ENCODE results near the gene GSTT2B. TPM values are rescaled to one million over a fixed set of nuclear protein-coding genes. Genes with fewer than 3 reads are reported as not detected.

The GSTT2B gene
- total and polyA plus RNA-seq, 10 of the 15 experiments (the other 5 are each of a cell fraction or from before 2014, with no cell fraction given) = 0.15 to 0.29 (median 0.21) TPM; not detected in 7

DNA sequence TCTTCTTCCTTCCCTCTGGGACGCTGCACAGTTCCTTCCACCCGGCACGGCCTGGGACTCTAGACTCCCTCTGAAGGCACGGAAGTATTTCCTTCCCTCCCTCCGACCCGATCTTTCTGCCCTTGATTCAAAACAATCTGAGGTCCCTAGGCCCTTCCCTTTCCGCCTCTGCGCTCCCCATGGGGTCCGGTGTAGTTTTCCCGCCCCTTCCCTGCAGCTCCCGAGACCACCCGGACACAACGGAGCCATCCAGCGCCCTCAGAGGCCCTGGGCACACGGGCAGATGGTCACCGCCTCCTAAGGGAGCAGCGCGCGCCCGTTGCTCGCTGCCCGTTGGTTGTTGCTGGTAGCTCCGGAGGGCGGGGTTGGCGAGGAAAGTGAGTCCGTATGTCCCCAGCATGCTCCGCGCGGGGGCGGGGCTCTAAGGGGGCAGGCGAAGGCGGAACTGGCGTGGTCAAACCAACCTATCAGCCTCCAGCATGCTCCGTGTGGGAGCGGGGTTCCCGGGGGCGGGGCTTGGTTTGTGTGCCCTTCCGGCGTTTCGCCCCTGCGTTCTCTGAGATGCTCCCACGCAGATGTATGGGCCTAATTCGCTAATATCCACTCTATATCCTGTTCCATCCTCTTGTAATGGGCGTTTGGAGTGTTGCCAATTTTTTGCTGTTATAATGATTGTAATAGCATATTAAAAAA lies 47.2 kb downstream of the GSTT2B start (continued):
- TF ChIP-seq, protein P1, sequence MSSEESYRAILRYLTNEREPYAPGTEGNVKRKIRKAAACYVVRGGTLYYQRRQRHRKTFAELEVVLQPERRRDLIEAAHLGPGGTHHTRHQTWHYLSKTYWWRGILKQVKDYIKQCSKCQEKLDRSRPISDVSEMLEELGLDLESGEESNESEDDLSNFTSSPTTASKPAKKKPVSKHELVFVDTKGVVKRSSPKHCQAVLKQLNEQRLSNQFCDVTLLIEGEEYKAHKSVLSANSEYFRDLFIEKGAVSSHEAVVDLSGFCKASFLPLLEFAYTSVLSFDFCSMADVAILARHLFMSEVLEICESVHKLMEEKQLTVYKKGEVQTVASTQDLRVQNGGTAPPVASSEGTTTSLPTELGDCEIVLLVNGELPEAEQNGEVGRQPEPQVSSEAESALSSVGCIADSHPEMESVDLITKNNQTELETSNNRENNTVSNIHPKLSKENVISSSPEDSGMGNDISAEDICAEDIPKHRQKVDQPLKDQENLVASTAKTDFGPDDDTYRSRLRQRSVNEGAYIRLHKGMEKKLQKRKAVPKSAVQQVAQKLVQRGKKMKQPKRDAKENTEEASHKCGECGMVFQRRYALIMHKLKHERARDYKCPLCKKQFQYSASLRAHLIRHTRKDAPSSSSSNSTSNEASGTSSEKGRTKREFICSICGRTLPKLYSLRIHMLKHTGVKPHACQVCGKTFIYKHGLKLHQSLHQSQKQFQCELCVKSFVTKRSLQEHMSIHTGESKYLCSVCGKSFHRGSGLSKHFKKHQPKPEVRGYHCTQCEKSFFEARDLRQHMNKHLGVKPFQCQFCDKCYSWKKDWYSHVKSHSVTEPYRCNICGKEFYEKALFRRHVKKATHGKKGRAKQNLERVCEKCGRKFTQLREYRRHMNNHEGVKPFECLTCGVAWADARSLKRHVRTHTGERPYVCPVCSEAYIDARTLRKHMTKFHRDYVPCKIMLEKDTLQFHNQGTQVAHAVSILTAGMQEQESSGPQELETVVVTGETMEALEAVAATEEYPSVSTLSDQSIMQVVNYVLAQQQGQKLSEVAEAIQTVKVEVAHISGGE (CRISPR knock-in tag; IDR thresholded peaks at IDR 0.05) = peak; percentile 23; the same call in 1 of the 2 replicates
- TF ChIP-seq CREM (IDR thresholded peaks at IDR 0.05; ENCODE audit: low read depth) (peak; percentile 55; the same call in 1 of the 2 replicates), SMAD5 (IDR thresholded peaks at IDR 0.05; ENCODE audit: low read depth) (peak; percentile 91), NRF1 (conservative IDR thresholded peaks at IDR 0.05; ENCODE audit: low read depth, low read length) (no peak), CREB1 (IDR thresholded peaks at IDR 0.05; ENCODE audit: low read depth) (peak; percentile 48; the same call in 1 of the 2 replicates), TCF7 (IDR thresholded peaks at IDR 0.05; ENCODE audit: borderline replicate concordance) (no peak), NFYB (IDR thresholded peaks at IDR 0.05; ENCODE audit: insufficient read depth, low read depth, low read length) (no peak; the same call in 1 of the 2 replicates), POLR2AphosphoS5 (IDR thresholded peaks at IDR 0.05; ENCODE audit: low read length) (peak; percentile 96), SUPT20H (IDR thresholded peaks at IDR 0.05; ENCODE audit: borderline replicate concordance, control insufficient read depth, low read depth, low read length) (no peak), BMI1 (IDR thresholded peaks at IDR 0.05; ENCODE audit: borderline replicate concordance) (0 out of 2 replicates have a peak, but pooled peaks have one; percentile 9), FOS (IDR thresholded peaks at IDR 0.05; ENCODE audit: borderline replicate concordance, extremely low read depth, insufficient read length) (no peak), SUZ12 (IDR thresholded peaks at IDR 0.05; ENCODE audit: unreplicated experiment) (no peak), IKZF2 (IDR thresholded peaks at IDR 0.05) (peak in 1 of 2 experiments; percentile 63; a peak in 3 of 4 replicates), IKZF1 (conservative IDR thresholded peaks at IDR 0.05) (peak; percentile 71), SPI1 (IDR thresholded peaks at IDR 0.05; ENCODE audit: borderline replicate concordance, insufficient read depth, low read depth, low read length) (peak; percentile 52; the same call in 1 of the 2 replicates), ZNF217 (IDR thresholded peaks at IDR 0.05) (no peak), ATF7 (IDR thresholded peaks at IDR 0.05; ENCODE audit: low read depth) (0 out of 2 replicates have a peak, but pooled peaks have one; percentile 7), DPF2 (IDR thresholded peaks at IDR 0.05) (no peak)
- TF ChIP-seq, protein P2, sequence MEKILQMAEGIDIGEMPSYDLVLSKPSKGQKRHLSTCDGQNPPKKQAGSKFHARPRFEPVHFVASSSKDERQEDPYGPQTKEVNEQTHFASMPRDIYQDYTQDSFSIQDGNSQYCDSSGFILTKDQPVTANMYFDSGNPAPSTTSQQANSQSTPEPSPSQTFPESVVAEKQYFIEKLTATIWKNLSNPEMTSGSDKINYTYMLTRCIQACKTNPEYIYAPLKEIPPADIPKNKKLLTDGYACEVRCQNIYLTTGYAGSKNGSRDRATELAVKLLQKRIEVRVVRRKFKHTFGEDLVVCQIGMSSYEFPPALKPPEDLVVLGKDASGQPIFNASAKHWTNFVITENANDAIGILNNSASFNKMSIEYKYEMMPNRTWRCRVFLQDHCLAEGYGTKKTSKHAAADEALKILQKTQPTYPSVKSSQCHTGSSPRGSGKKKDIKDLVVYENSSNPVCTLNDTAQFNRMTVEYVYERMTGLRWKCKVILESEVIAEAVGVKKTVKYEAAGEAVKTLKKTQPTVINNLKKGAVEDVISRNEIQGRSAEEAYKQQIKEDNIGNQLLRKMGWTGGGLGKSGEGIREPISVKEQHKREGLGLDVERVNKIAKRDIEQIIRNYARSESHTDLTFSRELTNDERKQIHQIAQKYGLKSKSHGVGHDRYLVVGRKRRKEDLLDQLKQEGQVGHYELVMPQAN (conservative IDR thresholded peaks at IDR 0.05) = peak; percentile 58; the same call in 1 of the 2 replicates
- TF ChIP-seq, protein P3, sequence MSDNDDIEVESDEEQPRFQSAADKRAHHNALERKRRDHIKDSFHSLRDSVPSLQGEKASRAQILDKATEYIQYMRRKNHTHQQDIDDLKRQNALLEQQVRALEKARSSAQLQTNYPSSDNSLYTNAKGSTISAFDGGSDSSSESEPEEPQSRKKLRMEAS (IDR thresholded peaks at IDR 0.05; ENCODE audit: low read depth, low read length) = peak; percentile 77
- TF ChIP-seq, protein P4, sequence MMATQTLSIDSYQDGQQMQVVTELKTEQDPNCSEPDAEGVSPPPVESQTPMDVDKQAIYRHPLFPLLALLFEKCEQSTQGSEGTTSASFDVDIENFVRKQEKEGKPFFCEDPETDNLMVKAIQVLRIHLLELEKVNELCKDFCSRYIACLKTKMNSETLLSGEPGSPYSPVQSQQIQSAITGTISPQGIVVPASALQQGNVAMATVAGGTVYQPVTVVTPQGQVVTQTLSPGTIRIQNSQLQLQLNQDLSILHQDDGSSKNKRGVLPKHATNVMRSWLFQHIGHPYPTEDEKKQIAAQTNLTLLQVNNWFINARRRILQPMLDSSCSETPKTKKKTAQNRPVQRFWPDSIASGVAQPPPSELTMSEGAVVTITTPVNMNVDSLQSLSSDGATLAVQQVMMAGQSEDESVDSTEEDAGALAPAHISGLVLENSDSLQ (IDR thresholded peaks at IDR 0.05) = 0 out of 2 replicates have a peak, but pooled peaks have one; percentile 11
